HepG2 (cell line): ENCODE results near the gene PTAR1. TPM values are rescaled to one million over a fixed set of nuclear protein-coding genes. Genes with fewer than 3 reads are reported as not detected.

Experiments
- ATAC-seq: fragments of 200-7000 bp; cut with Tn5 transposase; 3 replicates; pipeline ENCODE4 v1.9.1; 2020; ENCODE audit warnings: mild to moderate bottlenecking, moderate library complexity
- BruUV-seq: library from RNA; stranded (reverse); fragments of 400-500 nt; replicated peaks from 2 replicates; lab custom pipeline; 2021; lab: Mats Ljungman, UMichigan
- CTCF ChIA-PET: fragments of 300-600 bp; formaldehyde crosslinking; extraction: SDS; loops from one replicate; lab custom pipeline; 2021; ENCODE audit warnings: low total read pairs, inconsistent platforms, low intra/inter-chr PET ratio; lab: Yijun Ruan, JAX
- POLR2A ChIA-PET: fragments of 350-600 bp; sonication (Branson Sonifier 250); formaldehyde crosslinking; loops from one replicate; lab custom pipeline; 2020; ENCODE audit warnings: antibody characterized with exemption, inconsistent platforms; lab: Yijun Ruan, JAX
- DNase-seq: peaks from one replicate; pipeline ENCODE4 v3.0.0-alpha.2; 2015; ENCODE audit warnings: low spot score
- FAIRE-seq: peaks from 3 replicates; lab custom pipeline; 2011; peaks lifted over from hg19 to GRCh38; lab: Jason Lieb, UNC
- H2AFZ ChIP-seq: one replicate; pipeline ENCODE4 v1.6.1; 2011; ENCODE audit warnings: low read length, inconsistent platforms
- H3K27ac ChIP-seq: fragments of 300-600 bp; 3 replicates; pipeline ENCODE4 v1.8.0; 2011; ENCODE audit warnings: mixed run types, mild to moderate bottlenecking, mixed read lengths, low read length, inconsistent platforms; ENCODE audit not compliant: insufficient read depth; ENCODE audit errors: extremely low read length
- H3K27me3 ChIP-seq, 2 experiments: fragments of 200-600 bp in 1 of 2; 2 replicates in 1 of 2; 3 replicates in 1 of 2; pipeline versions ENCODE4 v1.6.0 to v1.8.0; 2011; ENCODE audit warnings: low read length in 2 of 2, mild to moderate bottlenecking in 2 of 2, moderate library complexity in 2 of 2, inconsistent platforms in 1 of 2; ENCODE audit not compliant: insufficient read depth in 2 of 2, control insufficient read depth in 1 of 2
- H3K36me3 ChIP-seq, 2 experiments: fragments of 200-600 bp in 1 of 2; replicated peaks in 1 of 2; 2 replicates in 1 of 2; 3 replicates in 1 of 2; pipeline versions ENCODE4 v1.5.1 to v1.8.0; 2011; ENCODE audit warnings: low read length in 2 of 2, inconsistent platforms in 1 of 2; ENCODE audit not compliant: insufficient read depth in 2 of 2, control insufficient read depth in 1 of 2
- H3K4me1 ChIP-seq: 2 replicates; pipeline ENCODE4 v1.5.1; 2012; ENCODE audit warnings: low read length, inconsistent platforms; ENCODE audit not compliant: insufficient read depth
- H3K4me2 ChIP-seq: 2 replicates; pipeline ENCODE4 v1.6.0; 2011; ENCODE audit warnings: low read depth, low read length, inconsistent platforms
- H3K4me3 ChIP-seq, 3 experiments: fragments of 200-600 bp in 1 of 3; sonication (generic), shearing (Covaris generic) in 1 of 3; replicated peaks in 1 of 3; 2 replicates each; pipeline ENCODE4 v1.5.1; 2011 to 2016; ENCODE audit warnings: low read length in 3 of 3, inconsistent platforms in 2 of 3, low read depth in 2 of 3, mild to moderate bottlenecking in 2 of 3, control low read depth in 1 of 3, mixed read lengths in 1 of 3; ENCODE audit not compliant: insufficient read depth in 1 of 3
- H3K79me2 ChIP-seq: one replicate; pipeline ENCODE4 v1.6.1; 2011; ENCODE audit warnings: low read length, inconsistent platforms; ENCODE audit not compliant: insufficient read depth
- H3K9ac ChIP-seq: 2 replicates; pipeline ENCODE4 v1.6.0; 2011; ENCODE audit warnings: mild to moderate bottlenecking, low read depth, low read length, inconsistent platforms; ENCODE audit not compliant: insufficient read depth
- H3K9me3 ChIP-seq: 2 replicates; pipeline ENCODE4 v1.5.1; 2012; ENCODE audit warnings: mild to moderate bottlenecking, low read length
- H4K20me1 ChIP-seq: 2 replicates; pipeline ENCODE4 v1.6.0; 2011; ENCODE audit warnings: inconsistent platforms, mild to moderate bottlenecking, low read length, moderate library complexity; ENCODE audit not compliant: insufficient read depth
- AGO1 ChIP-seq: fragments of 200-400 bp; formaldehyde crosslinking; IDR thresholded peaks from 2 replicates; pipeline ENCODE4 v1.6.1; 2017; ENCODE audit warnings: mild to moderate bottlenecking, low read depth, low read length, moderate library complexity; ENCODE audit not compliant: poor library complexity, severe bottlenecking
- ARNT2 ChIP-seq: sonication (generic); formaldehyde crosslinking; IDR thresholded peaks from 2 replicates; pipeline ENCODE4 v1.8.0; 2022; ENCODE audit warnings: mild to moderate bottlenecking, low read depth, missing genetic modification reagents, moderate library complexity
- BCL6 ChIP-seq: IDR thresholded peaks from 2 replicates; pipeline ENCODE4 v1.6.1; 2016; ENCODE audit warnings: missing genetic modification reagents, missing compliant biosample characterization
- FOXA3 ChIP-seq: IDR thresholded peaks from 2 replicates; pipeline ENCODE4 v1.6.1; 2016; ENCODE audit warnings: missing genetic modification reagents, missing compliant biosample characterization
- HNRNPH1 ChIP-seq: fragments of 200-400 bp; formaldehyde crosslinking; optimal IDR thresholded peaks from 2 replicates; pipeline ENCODE3; 2017; ENCODE audit warnings: mild to moderate bottlenecking, low read depth, low read length
- PRPF4 ChIP-seq: fragments of 200-400 bp; formaldehyde crosslinking; IDR thresholded peaks from 2 replicates; pipeline ENCODE4 v1.6.1; 2016; ENCODE audit warnings: low read length, low read depth; ENCODE audit not compliant: poor library complexity, severe bottlenecking
- RFX5 ChIP-seq: IDR thresholded peaks from 2 replicates; pipeline ENCODE4 v1.6.1; 2011; ENCODE audit warnings: low read depth, low read length, improper control_type of control experiment
- SMAD9 ChIP-seq: sonication (generic); formaldehyde crosslinking; IDR thresholded peaks from 2 replicates; pipeline ENCODE4 v1.5.1; 2020; ENCODE audit warnings: mild to moderate bottlenecking, missing genetic modification reagents
- SOX5 ChIP-seq: IDR thresholded peaks from 2 replicates; pipeline ENCODE4 v1.6.1; 2016; ENCODE audit warnings: borderline replicate concordance
- SP5 ChIP-seq: IDR thresholded peaks from 2 replicates; pipeline ENCODE4 v1.6.1; 2016; ENCODE audit warnings: low read depth, borderline replicate concordance
- TCF12 ChIP-seq, 2 experiments: fragments of 450-650 bp in 1 of 2; sonication (generic) in 1 of 2; formaldehyde crosslinking in 1 of 2; IDR thresholded peaks; 2 replicates each; pipeline versions ENCODE4 v1.6.1 to v1.8.0; 2017 to 2022; ENCODE audit warnings: antibody characterized with exemption in 1 of 2, mild to moderate bottlenecking in 1 of 2, missing genetic modification reagents in 1 of 2, moderate library complexity in 1 of 2
- ZNF567 ChIP-seq: sonication (generic); formaldehyde crosslinking; IDR thresholded peaks from 2 replicates; pipeline ENCODE4 v1.8.1; 2023; ENCODE audit warnings: mild to moderate bottlenecking, missing genetic modification reagents, borderline replicate concordance
- whole genome bisulfite sequencing: methylation state at CpG from one replicate; pipeline ENCODE4 v1.1.6; 2017; ENCODE audit warnings: low lambda C conversion rate; 5-methylcytosine and 5-hydroxymethylcytosine counted together
- in situ Hi-C: cut with HindIII; loops from 2 replicates; pipeline ENCODE4 v1.10.0; 2017; ENCODE audit warnings: low pct_unique_long_range_greater_than_20kb; ENCODE audit not compliant: extremely low pct_ligation_motif_present
- intact Hi-C: fragments of 100-400 bp; cut with micrococcal nuclease; formaldehyde crosslinking; loops from one replicate; pipeline ENCODE4 v1.10.0; 2022; ENCODE audit not compliant: unreplicated experiment
- polyA plus RNA-seq, 8 experiments: library from polyadenylated mRNA; depleted of rRNA in 3 of 8; stranded (reverse) in 7 of 8; unstranded in 1 of 8; fragments of >200 nt; fragmentation: Illumina TruSeq in 4 of 8; extraction: Trizol in 4 of 8; gene quantifications; 2 replicates each; pipeline versions ENCODE4 v1.2.1 to v1.2.3, GENCODE V29; 2011 to 2016; ENCODE audit warnings: low read depth in 4 of 8, missing spikeins in 1 of 8, mixed read lengths in 1 of 8; ENCODE audit not compliant: insufficient read depth in 1 of 8
- total RNA-seq, 5 experiments: library from RNA; depleted of rRNA; stranded (reverse); fragments of >200 nt; fragmentation: Illumina TruSeq; extraction: Trizol; gene quantifications; 2 replicates each; pipeline ENCODE4 v1.2.3, GENCODE V29; 2016; ENCODE audit warnings: low read depth in 1 of 5
- TF ChIP-seq, protein P1 (sequence below): sonication (generic); formaldehyde crosslinking; IDR thresholded peaks from 2 replicates; pipeline ENCODE4 v1.4.0; 2020; ENCODE audit warnings: missing genetic modification reagents
- TF ChIP-seq, protein P2 (sequence below): sonication (generic); formaldehyde crosslinking; IDR thresholded peaks from 2 replicates; pipeline ENCODE4 v1.8.0; 2022; ENCODE audit warnings: mild to moderate bottlenecking, missing genetic modification reagents; ENCODE audit not compliant: insufficient replicate concordance
- TF ChIP-seq, protein P3 (sequence below): IDR thresholded peaks from 2 replicates; pipeline ENCODE4 v1.4.0; 2020; ENCODE audit warnings: mild to moderate bottlenecking, missing genetic modification reagents

PTAR1 gene
- total and polyA plus RNA-seq, 2 of the 13 experiments (the other 11 are each of a cell fraction or from before 2014, with no cell fraction given): 26.5 to 42.1 TPM

DNA sequence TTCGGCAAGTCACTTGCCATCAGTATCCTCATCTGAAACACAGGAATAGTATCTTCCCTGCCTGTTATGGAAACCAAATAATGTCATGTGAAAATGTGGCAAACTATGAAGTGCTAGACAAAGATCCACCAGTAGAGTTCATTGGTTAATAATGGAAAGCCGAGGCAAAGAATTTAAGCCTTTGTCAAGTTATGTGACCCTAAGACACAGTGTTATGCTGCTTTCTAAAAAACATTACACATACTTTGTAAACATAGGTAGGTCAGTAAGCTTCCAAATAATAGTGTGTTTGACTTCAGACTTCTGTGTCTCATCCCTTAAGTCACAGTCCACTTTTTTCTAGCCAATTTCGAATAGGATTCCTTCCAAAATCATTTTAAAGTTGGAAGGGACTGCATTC is 6.0 kb downstream of the PTAR1 start:
- no peak for DNase-seq
- Histone ChIP-seq H3K4me3 (no peak overlapping the region), H3K4me1 (peaks cover 98% of the 10 kb centered on the region), H3K27me3 (no peaks in the 10 kb centered on the region; a peak in 1 of 5 replicates), H3K79me2 (peaks cover 90% of the 10 kb centered on the region), H2AFZ (no peak overlapping the region), H4K20me1 (peaks cover 6% of the 10 kb centered on the region; the same call in 1 of the 2 replicates), H3K27ac (peak overlapping the region; percentile 55), H3K4me2 (no peak overlapping the region), H3K36me3 (peaks cover 0 to 15% of the 10 kb centered on the region in 2 experiments; a peak in 1 of 5 replicates), H3K9me3 (no peaks in the 10 kb centered on the region), H3K9ac (no peak overlapping the region)
- no TSS peak for BruUV-seq
- peak; percentile 62 for ATAC-seq
- intact Hi-C loops: no loop called here
- ChIA-PET POLR2A (no interaction called here), CTCF (no interaction called here)
- in situ Hi-C loops: no loop called here
- no peak for FAIRE-seq
- 65% methylated on average over 3 of the region's 3 CpGs for WGBS
- TF ChIP-seq ZNF567 (no peak), BCL6 (CRISPR knock-in tag) (peak; percentile 66), HNRNPH1 (no peak), SP5 (CRISPR knock-in tag) (no peak), AGO1 (no peak), ARNT2 (CRISPR knock-in tag) (no peak), SOX5 (CRISPR knock-in tag) (peak; percentile 34; the same call in 1 of the 2 replicates), SMAD9 (CRISPR knock-in tag) (no peak), FOXA3 (CRISPR knock-in tag) (0 out of 2 replicates have a peak, but pooled peaks have one; percentile 8), TCF12 (IDR thresholded peaks at IDR 0.05) (no peak), TCF12 (CRISPR knock-in tag; IDR thresholded peaks at IDR 0.05) (no peak), PRPF4 (no peak), RFX5 (no peak)
- TF ChIP-seq, protein P1, sequence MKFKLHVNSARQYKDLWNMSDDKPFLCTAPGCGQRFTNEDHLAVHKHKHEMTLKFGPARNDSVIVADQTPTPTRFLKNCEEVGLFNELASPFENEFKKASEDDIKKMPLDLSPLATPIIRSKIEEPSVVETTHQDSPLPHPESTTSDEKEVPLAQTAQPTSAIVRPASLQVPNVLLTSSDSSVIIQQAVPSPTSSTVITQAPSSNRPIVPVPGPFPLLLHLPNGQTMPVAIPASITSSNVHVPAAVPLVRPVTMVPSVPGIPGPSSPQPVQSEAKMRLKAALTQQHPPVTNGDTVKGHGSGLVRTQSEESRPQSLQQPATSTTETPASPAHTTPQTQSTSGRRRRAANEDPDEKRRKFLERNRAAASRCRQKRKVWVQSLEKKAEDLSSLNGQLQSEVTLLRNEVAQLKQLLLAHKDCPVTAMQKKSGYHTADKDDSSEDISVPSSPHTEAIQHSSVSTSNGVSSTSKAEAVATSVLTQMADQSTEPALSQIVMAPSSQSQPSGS (CRISPR knock-in tag): no peak
- TF ChIP-seq, protein P2, sequence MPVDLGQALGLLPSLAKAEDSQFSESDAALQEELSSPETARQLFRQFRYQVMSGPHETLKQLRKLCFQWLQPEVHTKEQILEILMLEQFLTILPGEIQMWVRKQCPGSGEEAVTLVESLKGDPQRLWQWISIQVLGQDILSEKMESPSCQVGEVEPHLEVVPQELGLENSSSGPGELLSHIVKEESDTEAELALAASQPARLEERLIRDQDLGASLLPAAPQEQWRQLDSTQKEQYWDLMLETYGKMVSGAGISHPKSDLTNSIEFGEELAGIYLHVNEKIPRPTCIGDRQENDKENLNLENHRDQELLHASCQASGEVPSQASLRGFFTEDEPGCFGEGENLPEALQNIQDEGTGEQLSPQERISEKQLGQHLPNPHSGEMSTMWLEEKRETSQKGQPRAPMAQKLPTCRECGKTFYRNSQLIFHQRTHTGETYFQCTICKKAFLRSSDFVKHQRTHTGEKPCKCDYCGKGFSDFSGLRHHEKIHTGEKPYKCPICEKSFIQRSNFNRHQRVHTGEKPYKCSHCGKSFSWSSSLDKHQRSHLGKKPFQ (CRISPR knock-in tag): no peak
- TF ChIP-seq, protein P3, sequence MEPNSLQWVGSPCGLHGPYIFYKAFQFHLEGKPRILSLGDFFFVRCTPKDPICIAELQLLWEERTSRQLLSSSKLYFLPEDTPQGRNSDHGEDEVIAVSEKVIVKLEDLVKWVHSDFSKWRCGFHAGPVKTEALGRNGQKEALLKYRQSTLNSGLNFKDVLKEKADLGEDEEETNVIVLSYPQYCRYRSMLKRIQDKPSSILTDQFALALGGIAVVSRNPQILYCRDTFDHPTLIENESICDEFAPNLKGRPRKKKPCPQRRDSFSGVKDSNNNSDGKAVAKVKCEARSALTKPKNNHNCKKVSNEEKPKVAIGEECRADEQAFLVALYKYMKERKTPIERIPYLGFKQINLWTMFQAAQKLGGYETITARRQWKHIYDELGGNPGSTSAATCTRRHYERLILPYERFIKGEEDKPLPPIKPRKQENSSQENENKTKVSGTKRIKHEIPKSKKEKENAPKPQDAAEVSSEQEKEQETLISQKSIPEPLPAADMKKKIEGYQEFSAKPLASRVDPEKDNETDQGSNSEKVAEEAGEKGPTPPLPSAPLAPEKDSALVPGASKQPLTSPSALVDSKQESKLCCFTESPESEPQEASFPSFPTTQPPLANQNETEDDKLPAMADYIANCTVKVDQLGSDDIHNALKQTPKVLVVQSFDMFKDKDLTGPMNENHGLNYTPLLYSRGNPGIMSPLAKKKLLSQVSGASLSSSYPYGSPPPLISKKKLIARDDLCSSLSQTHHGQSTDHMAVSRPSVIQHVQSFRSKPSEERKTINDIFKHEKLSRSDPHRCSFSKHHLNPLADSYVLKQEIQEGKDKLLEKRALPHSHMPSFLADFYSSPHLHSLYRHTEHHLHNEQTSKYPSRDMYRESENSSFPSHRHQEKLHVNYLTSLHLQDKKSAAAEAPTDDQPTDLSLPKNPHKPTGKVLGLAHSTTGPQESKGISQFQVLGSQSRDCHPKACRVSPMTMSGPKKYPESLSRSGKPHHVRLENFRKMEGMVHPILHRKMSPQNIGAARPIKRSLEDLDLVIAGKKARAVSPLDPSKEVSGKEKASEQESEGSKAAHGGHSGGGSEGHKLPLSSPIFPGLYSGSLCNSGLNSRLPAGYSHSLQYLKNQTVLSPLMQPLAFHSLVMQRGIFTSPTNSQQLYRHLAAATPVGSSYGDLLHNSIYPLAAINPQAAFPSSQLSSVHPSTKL: 0 out of 2 replicates have a peak, but pooled peaks have one; percentile 18
